GM19099 (cell line): ENCODE data around the gene ARL10.
A peak's percentile ranks its signal among the peaks of the same experiment; 100 is the strongest.

ENCODE experiments used
- POLR2A ChIP-seq: IDR thresholded peaks from 3 replicates; pipeline ENCODE4 v1.6.1; 2011; ENCODE audit warnings: low read depth; ENCODE audit not compliant: insufficient read length; ENCODE audit errors: extremely low read depth

ARL10 gene

DNA sequence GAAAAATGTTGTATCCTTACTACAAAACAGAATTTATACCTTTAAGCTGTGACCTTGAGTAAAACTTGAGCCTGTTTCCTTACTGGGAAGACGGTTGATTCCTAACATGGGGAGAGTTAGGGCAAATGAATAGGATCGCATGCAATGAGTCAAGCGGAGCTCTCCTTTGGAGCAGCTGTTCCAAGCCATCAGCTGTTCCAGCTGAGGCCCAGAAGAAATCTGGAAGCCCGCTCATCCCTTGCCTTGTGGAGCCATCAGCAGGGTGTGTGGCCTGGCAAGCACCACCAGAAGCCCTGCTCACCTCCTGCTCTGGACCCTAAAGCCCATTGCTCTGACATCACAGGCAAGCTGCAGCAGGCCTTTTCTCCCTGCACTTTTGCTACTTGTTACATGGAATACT is 11.8 kb upstream of the ARL10 start:
- no peak for TF ChIP-seq POLR2A

DNA sequence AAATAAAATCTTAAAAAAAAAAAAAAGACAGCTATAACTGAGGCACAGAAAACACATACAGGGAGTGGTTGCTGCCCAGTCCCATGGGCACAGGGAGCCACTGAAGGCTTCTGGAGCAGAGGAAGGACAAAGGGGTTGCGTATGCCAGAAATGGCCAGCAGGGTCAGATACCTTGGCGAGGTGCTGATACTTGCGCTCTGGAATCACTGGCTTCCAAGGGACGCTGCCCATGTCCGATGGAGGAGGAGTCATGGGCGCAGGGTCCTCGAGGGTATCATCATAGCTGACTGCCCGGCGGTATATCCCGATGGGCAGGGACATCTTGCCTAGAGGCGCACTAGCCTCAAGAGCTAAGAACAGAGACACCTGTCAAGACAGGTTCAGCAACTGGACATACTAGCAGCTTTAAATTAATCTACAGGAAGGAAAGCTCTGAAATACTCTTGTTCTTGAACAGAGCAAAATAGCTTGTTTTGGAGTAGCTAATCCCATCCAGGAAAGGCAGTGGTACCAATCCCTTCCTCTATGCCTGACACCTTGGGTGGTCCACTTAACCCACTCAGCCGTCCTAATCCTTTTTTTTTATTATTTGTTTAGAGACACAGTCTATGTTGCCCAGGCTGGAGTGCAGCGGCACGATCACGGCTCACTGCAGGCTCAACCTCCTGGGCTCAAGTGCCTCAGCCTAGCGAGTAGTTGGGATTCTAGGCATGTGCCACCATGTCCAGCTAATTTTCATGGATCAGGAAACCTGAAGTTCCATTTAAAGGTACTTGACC is 9.7 kb upstream of the ARL10 start:
- TF ChIP-seq POLR2A = no peak

DNA sequence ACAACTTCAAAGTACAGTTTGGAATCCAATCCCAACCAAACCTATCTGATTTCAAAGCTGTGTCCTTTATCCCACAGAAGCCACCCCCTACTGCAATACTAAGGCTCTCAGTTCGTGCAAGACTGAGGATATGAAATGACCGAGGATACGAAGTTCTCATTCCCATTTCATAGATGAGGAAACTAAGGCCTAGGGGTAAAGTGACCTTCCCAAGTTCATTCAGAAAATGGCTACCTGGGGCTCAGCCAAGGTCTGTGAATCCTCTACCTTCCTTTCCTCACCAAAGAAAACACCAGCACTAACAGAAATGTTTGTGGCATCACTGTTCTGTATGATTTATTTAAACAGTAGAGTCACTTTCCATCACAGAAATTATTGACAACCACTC is 9.1 kb upstream of the ARL10 start:
- no peak for TF ChIP-seq POLR2A

DNA sequence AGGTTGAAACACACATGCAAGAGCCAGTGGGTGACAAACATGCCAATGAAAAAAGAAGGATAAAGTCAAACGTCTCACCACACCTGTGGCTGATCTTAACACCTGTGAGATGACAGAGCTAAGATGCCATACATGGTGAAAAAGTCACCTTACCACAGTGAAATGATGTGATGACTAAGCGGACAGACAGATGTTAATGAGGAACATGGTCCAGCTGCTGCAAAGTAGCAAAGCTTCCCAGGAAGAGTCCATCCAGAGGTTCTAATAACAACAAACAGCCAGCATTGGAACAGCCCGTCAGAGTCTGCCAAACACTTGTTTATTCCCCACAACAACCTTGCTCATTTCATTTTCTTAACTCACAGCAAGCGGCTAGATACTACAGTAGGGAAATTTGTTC is 5.6 kb upstream of the ARL10 start:
- no peak for TF ChIP-seq POLR2A

DNA sequence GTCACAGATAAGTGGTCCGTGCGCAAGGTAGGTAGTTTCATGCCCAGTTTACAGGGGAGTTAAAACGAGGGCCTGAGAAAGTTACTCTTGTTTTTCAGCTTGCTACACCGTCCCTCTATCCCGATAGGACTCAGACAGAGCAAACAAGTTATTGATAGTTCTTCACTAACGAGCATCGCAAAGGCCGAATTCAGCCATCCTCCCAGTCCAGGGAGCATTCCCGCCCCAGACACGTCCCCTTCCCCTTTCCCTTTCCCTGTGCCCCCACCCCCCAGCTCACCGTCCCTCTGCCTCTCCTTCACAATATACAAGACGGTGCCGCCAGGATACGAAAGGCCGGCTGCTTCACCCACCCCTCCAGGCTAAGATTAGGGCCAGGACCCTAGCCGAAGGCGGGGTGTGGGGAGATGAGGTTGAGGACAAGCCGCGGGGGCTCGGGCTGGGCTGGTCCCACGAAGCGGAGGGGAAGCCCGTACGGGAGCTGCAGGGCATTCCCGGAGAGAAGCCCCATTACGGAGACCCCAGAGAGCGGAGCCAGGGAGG is 4.3 kb upstream of the ARL10 start:
- no peak for TF ChIP-seq POLR2A

DNA sequence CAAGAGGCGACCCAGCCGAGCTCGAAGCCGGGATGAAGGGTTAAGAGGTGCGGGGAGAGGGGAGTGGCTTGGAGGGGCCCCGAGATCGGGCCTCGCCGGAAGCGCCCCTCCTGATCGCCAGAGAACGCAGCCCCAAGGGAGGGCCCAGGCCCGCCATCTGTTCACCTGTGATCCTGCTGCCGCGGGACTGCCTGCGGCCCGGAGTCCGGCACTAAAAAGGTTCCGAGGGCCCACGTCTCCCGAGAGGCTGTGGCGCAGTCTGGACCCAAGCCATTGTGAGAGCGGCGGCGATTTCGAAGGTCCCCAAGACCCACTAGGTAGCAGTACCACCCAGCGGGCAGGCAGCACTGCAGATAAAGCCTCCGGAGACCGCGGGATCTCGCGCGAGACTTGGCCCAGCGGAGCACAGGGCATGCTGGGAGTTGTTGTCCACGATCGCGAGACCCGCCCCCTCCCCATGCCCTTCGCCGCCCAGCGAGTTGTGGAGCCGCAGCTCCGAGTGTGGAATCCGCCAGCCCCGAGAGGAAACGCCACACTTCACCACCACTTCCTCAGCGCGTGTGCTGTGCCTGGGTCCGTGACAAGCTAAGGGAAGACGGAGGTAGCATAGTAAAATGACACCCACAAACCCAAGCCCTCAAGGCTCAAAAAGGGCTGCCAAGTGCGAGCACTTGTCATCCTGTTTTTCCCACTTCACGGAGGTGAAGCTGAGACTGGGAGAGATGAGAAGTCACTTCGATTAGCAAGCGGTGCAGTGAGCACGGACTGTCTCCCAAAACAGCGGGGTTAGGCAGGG is 3.7 kb upstream of the ARL10 start, which contains the start of gene KIAA1191:
KIAA1191 (minus strand) TSS at position 328 of the 796 bp plus-strand sequence. CDS start 2,256 bp downstream, outside the sequence.
- peak; percentile 98 for TF ChIP-seq POLR2A

DNA sequence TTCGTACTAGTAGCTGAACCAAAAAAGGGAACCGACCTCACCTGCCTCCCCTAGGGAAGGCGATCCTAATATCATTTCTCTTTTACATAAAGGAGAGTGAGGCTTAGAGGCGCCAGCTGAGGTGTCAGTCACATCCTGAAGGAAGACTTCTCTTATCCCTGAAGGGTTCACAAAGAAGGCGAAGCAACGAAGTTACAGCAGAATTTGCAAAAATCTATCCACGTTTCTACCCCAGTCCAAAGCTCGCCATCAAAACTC is 3.1 kb upstream of the ARL10 start:
- no peak for TF ChIP-seq POLR2A

DNA sequence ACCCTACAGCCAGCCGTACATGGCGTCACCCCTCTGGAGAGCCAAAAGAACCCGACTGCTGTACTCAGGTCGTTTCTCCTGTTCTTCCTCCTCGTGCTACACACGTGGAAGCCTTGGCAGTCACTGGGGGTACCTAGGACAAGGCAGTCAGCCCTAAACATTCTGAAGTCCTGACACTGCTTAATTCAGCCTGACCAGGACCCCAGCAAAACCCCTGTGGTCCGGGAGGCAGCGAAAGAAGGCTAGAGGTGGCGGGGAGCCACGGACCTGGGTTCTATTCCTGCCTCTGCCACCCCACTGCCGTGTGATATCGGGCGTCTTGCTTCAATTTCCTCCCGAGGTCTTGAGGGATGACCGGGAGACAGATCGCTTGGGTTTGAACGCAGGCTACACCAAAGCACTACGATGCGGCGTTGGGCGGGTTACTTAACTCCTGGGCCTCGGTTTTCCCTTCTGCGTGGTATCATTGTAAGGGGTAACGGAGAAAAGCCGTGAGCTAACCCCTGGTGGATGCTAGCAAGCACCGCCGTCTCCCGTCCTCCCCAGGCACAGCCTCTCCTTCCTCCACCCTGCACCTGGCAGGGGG is 429 bp upstream of the ARL10 start:
- TF ChIP-seq POLR2A = peak; percentile 66

DNA sequence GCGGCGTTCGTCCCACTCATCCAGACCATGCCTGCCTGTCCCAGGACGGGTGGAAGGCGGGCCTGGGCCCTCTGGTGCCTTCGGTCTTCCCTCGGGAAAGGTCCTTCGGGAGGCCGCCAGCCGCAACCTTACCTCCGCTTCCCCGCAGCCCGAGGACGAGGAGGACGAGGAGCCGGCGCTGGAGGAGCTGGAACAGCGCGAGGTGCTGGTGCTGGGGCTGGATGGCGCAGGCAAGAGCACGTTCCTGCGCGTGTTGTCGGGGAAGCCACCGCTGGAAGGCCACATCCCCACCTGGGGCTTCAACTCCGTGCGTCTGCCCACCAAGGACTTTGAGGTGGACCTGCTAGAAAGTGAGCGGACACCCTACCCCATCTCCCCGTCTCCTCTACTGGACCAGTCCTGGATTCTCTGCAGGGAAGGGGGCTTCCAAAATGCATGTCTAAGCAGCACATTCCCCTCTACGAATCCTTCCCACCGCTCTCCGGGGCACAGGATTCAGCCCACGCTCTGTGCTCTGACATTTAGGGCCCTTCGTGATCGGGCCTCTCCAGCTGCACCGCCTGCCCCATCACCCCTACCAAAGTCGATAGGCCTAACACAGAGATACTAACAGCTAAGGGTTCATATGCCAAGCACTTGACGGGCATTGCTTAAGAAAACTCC is 1.1 kb downstream of the ARL10 start:
- no peak for TF ChIP-seq POLR2A

DNA sequence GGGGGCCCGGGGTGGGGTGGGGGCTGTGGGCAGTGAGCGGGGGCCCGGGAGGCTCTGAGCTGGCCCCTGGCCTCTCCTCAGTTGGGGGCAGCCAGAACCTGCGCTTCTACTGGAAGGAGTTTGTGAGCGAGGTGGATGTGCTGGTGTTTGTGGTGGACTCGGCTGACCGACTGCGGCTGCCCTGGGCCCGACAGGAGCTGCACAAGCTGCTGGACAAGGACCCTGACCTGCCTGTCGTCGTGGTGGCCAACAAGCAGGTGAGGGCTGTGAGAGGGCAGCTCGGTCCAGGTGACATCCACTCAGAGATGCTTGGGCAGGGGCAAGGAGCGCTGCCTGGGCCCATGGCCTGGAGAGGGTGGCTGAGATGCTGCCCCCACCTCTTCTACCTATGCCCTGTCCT is 3.4 kb downstream of the ARL10 start:
- TF ChIP-seq POLR2A = no peak

DNA sequence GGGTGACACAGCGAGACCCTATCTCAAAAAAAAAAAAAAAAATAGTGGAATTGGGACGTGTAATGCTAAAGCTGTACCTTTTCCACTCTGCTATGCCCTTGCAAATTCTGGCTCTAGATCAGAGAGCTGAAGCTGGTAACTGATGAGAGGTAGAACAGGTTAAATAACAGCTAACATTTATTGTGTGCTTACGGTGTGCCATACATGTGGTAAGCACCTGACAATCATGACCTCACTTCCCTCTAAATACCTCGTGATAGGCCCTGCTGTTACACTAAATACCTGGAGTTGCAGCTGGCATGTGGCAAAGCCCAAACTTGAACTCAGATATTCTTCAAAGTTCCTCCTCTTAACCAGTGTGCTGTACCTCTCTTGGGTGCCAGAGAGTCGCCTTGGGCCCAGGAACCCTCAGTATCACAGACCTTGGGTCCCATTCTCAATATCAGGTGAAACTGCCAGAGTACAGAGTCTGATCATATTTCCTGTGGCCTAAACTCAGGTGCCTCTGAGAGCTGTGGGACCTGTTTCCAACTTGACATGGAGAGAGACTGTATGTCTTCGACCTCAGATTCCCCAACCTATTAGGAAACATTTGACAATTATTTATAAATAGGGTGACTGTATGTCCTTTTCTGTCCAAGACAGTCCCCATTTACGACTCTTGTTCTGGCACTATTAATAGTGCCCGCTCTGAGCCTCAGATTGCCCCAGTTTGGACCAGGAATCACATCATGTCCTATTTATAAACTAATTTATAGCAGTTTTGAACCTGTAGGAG is 4.8 kb downstream of the ARL10 start:
- no peak for TF ChIP-seq POLR2A

DNA sequence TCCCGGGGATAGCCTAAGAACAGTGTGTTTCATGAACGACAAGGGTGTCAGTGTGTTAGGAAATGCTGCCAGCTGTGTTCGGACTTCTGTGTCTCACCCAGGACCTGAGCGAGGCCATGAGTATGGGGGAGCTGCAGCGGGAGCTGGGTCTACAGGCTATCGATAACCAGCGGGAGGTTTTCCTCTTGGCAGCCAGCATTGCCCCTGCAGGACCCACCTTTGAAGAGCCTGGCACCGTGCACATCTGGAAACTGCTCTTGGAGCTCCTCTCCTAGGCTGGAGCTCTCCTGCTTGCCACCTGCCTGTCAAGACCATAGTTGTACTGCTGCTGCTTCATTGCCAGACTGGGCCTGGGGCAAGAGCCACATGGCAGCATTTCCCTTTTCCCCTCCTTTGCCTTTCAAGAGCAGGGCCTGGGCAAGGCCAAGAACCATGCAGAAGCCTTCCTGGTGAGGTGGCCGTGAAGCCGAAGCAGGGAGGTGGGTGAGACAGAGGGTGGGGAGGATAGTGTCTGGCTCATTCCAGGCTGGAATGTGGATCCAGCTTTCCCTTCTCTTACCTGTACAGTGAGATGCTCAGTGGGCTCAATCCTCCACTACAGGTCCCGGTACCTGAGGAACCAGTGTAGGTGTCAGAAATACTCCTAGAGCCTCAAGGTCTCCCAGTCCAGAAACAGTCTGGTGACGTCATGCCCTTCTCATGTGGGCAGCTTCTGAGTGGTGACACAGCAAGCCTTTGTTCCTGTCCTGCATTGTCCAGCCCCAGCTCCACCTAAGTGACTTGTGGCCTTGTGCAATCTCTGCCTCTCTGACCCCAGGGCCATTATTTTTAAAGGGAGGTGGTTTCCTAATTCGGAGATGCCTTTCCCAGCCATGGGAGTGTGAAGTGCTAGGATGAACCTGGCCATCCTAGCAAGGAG is 6.6 kb downstream of the ARL10 start:
- TF ChIP-seq POLR2A = no peak

DNA sequence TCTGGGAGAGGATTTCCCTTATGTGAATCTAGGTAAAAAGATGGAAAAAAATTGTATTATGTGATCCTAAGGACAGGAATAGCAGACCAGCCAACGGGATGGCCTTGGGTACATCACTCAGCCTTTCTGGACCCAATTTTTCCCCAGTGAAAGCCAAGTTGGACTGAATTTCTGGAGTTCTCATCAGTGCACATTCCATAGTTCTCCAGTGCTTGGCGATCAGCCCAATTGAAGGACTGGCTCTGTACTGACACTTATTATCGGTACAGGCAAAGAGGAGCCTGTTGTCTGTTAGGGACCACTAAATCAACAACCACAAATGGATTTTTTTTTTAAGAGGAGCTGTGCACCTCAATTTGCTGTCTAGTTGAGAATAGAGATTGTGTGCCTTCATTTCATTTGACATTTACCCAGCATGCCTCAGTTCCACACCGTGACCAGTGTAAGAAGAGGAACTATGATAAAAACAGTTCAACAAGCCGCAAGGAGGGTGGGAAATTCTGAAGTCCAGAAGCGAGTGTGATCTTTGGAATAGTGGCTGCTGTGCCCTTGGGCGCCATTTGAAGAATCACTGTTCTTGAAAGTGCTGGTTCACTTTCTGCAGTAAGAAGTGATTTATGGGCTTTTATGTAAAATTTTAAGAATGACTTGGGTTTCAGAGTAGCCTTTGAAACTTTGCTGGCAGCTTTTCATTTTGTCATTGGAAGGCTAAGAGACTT is 8.0 kb downstream of the ARL10 start:
- no peak for TF ChIP-seq POLR2A
